Measurements from ENCODE around the gene UTP15.

The UTP15 gene

GRCh38 chr5:73619606-73620333 lies 54.2 kb downstream of the UTP15 start (continued):
- TF ChIP-seq PATZ1 (CRISPR knock-in tag; IDR thresholded peaks at IDR 0.05; ENCODE audit: borderline replicate concordance) (no peak), CREB5 (CRISPR knock-in tag; IDR thresholded peaks at IDR 0.05; ENCODE audit: low read depth) (no peak), ZNF70 (CRISPR knock-in tag; IDR thresholded peaks at IDR 0.05) (no peak), ZNF8 (CRISPR knock-in tag; IDR thresholded peaks at IDR 0.05) (no peak), OSR1 (CRISPR knock-in tag; IDR thresholded peaks at IDR 0.05) (no peak), ZFP3 (CRISPR knock-in tag; IDR thresholded peaks at IDR 0.05) (no peak), BACH2 (CRISPR knock-in tag; IDR thresholded peaks at IDR 0.05; ENCODE audit: borderline replicate concordance) (no peak), ZC3H10 (CRISPR knock-in tag; IDR thresholded peaks at IDR 0.05) (no peak)

- TF ChIP-seq CREB5 (CRISPR knock-in tag; IDR thresholded peaks at IDR 0.05; ENCODE audit: low read depth) = no peak
- TF ChIP-seq ISL1 (CRISPR knock-in tag; IDR thresholded peaks at IDR 0.05) = no peak
- no peak for TF ChIP-seq CSDC2 (CRISPR knock-in tag; IDR thresholded peaks at IDR 0.05)
- no peak for TF ChIP-seq CSRNP3 (CRISPR knock-in tag; IDR thresholded peaks at IDR 0.05)
- no peak for TF ChIP-seq BACH2 (CRISPR knock-in tag; IDR thresholded peaks at IDR 0.05; ENCODE audit: borderline replicate concordance)
- TF ChIP-seq PATZ1 (CRISPR knock-in tag; IDR thresholded peaks at IDR 0.05; ENCODE audit: borderline replicate concordance) = no peak
- no peak for TF ChIP-seq ZNF565 (CRISPR knock-in tag; conservative IDR thresholded peaks at IDR 0.05; ENCODE audit: low read depth)
- no peak for TF ChIP-seq ZNF70 (CRISPR knock-in tag; IDR thresholded peaks at IDR 0.05)
- TF ChIP-seq TOX (CRISPR knock-in tag; IDR thresholded peaks at IDR 0.05; ENCODE audit: borderline replicate concordance) = no peak
- no peak for TF ChIP-seq OSR1 (CRISPR knock-in tag; IDR thresholded peaks at IDR 0.05)
- TF ChIP-seq PPARA (CRISPR knock-in tag; IDR thresholded peaks at IDR 0.05; ENCODE audit: borderline replicate concordance) = no peak
- no peak for TF ChIP-seq TSHZ2 (CRISPR knock-in tag; IDR thresholded peaks at IDR 0.05)
- no peak for TF ChIP-seq GLIS3 (CRISPR knock-in tag; IDR thresholded peaks at IDR 0.05)
- no peak for TF ChIP-seq RARB (CRISPR knock-in tag; IDR thresholded peaks at IDR 0.05)
- no peak for TF ChIP-seq ZNF8 (CRISPR knock-in tag; IDR thresholded peaks at IDR 0.05)
- no peak for TF ChIP-seq TCF4 (CRISPR knock-in tag; IDR thresholded peaks at IDR 0.05; ENCODE audit: borderline replicate concordance)
- no peak for TF ChIP-seq ESRRG (CRISPR knock-in tag; IDR thresholded peaks at IDR 0.05)
- no peak for ATAC-seq
Observed at GRCh38 chr5:73620334-73620687, 54.8 kb downstream of the UTP15 start.

Measured in SK-N-SH treated with all-trans-retinoic acid at 6 μM for 48 hours (cell line).